Measurements from ENCODE around the gene FBXO41. TPM values are rescaled to one million over a fixed set of nuclear protein-coding genes. Genes with fewer than 3 reads are reported as not detected.

FBXO41 gene
- total RNA-seq, 4 donors from 2014 or later: 0.98 to 4.9 (median 2.8) TPM

DNA sequence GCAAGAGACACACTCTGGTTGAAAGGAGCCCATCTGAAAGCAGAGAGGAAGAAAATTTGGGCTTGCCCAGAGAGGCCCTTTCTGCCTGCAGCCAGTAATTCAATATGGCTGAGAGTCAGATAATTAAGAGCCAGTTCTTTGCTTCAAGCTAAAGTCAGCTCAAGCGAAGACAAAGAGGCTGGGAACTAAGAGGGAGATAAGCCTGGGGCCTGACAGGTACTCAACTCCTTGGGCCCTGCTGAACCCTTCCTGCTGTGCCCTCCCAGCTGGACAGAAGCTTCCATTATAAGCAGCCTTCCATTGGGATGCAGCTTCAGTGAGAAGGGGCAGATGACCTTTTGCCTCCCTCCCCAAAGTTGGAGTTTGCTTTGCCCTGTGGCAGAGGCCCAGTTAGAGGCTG is 12.0 kb downstream of the FBXO41 start:
- TF ChIP-seq, protein P1, sequence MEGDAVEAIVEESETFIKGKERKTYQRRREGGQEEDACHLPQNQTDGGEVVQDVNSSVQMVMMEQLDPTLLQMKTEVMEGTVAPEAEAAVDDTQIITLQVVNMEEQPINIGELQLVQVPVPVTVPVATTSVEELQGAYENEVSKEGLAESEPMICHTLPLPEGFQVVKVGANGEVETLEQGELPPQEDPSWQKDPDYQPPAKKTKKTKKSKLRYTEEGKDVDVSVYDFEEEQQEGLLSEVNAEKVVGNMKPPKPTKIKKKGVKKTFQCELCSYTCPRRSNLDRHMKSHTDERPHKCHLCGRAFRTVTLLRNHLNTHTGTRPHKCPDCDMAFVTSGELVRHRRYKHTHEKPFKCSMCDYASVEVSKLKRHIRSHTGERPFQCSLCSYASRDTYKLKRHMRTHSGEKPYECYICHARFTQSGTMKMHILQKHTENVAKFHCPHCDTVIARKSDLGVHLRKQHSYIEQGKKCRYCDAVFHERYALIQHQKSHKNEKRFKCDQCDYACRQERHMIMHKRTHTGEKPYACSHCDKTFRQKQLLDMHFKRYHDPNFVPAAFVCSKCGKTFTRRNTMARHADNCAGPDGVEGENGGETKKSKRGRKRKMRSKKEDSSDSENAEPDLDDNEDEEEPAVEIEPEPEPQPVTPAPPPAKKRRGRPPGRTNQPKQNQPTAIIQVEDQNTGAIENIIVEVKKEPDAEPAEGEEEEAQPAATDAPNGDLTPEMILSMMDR (IDR thresholded peaks at IDR 0.05; ENCODE audit: low read depth): no peak

DNA sequence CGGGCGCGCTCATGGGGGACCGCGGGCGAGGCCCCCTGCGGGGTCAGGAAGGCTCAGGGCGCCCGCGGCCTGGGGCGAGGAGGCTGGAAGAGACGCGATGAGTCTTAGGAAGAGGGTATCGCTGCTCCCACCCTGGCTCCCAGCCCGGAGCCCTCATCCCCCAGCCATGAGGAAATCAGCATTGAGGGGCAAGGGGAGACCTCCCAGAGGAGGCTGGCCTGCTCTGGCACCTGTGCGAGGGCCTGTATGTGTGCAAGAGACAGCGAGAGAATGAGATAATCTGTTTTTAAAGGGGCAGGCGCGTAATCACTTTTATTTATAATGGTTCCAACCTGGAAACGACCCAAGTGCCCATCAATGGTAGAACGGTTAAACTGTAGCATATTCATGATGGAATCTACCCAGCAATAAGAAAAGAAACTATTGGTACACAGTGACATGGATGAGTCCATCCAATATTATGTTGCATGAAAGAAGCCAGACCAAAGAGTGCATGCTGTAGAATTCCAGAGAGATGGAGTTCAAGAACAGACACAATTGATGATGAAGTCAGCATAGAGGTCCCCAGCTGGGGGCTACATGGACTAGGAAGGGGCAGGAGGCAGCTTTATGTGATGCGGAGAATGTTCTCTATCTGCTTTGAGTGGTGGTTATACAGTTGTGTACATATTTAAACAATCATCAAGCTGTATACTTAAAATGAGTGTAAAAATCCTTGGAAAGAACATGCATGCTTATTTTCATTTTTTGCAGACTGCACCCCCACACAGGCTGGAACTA is 14.4 kb downstream of the FBXO41 start:
- TF ChIP-seq, protein P1 (IDR thresholded peaks at IDR 0.05; ENCODE audit: low read depth): no peak

DNA sequence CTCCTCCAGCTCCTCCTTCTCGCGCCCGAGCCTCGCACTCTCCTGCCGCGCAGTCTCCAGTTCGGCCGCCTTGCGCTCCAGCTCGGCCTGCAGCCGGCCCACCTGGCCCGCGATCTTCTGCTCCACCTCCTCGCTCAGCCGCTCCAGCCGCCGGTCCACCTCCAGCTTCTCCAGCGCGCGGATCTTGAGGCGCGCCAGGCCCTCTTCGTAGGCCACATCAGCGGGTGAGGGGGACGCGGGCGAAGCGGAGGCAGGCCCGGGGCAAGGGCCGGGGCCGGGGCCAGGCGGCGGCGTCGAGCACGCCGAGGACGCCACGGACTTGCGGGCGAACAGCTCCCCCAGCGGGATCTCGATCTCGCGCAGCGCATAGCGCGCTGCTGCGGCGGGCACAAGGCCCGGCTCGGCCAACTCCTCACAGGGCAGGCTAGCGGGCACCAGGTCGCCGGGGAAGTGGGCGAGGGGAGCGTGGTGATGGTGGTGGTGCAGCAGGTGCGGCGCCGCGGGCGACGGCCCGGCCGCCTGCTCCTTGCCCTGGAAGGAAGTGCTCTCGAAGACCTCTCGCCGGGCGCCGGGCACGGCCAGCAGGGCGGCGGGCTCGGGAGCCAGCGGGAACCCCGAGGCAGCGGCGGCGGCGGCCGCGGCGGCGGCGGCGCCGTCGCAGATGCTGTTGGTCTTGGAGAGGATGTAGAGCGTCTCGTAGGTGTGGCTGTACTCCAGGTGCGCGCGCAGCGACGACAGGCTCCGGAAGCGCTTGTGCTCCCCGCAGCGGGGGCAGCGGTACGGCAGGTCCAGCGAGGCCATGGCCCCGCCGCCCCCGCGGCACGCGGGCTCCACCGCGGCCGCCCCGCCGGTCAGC is 15.2 kb downstream of the FBXO41 start:
- TF ChIP-seq, protein P1 (IDR thresholded peaks at IDR 0.05; ENCODE audit: low read depth): no peak

DNA sequence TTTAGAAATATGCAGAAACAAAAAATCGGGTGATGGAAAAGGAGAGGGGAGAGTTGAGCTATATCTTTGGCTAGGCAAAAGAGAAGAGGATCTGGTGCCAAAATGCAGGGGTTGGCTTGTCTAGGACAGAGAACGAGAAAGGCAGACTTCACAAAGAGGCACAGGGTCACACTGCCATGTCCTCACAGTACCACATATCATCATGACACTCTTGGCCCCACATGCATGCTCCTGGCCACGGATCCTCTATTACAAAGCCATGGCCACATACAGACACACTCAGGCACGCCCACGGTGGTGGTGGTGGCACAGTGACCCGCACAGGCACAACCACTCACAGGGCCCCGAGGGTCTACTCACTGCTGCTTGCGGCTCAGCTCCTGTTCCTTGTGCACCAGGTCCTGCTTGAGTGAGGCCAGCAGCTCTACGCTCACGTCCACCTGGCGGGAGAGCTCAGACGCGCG is 15.9 kb downstream of the FBXO41 start:
- TF ChIP-seq, protein P1 (IDR thresholded peaks at IDR 0.05; ENCODE audit: low read depth): no peak

DNA sequence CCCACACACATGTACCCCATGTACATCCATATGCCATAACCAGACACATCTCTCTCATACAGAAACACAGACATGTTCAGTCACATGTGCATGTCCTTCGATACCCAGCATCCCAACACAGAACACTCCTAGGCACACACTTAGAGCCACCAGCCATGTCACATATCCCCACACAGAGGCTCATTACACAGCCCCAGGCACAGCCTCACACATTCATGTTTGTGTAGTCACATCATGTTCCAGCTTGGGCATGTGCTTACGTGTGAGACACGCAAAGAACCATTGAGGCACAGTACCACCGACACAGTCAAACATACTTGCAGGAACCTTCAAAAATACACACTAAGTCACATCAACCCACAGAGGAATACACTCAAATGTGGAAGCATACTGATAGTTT is 17.3 kb downstream of the FBXO41 start:
- TF ChIP-seq, protein P1 (IDR thresholded peaks at IDR 0.05; ENCODE audit: low read depth): no peak

DNA sequence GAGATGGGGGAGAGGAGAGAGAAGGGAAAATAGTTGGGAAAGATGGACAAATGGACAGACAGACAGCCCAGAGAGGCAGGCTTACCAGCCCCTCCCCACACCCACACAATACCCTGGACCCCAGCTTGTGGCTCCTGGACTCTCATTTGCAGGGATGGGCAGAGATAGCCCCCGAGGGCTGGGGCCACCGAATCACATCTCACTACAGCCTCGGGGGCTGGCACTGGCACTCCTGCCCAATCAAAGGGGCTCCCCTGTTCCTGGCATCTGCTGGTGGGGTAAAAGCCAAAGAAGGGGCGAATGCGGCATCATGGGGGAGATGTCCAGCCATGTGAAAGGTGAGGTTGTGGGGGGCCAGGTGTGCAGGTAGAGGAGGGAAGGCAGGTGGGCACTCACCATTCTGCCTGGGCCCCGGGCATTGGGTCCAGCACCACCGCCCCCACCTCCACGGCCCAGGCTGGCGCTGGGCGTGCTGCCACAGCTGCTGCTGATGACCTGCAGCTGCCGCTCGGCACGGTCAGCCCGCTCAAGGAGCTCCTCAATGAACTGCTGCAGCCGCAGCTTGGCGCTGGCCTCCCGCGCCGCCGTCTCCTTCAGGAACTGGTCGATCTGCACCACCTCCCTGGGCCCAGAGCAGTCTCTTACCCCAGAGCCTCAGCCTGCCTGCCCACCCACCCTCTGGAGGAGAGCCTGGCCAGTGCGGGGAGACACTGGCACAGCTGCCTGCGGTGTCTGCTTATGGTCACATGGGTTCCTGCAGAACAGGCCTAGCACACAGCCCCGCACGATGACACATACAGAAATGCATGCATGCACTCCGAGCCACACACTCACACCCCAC is 18.0 kb downstream of the FBXO41 start:
- TF ChIP-seq, protein P1 (IDR thresholded peaks at IDR 0.05; ENCODE audit: low read depth): no peak
